Right hindlimb (tissue), 1 donor: ENCODE results near the gene ITGA11.

Source experiments
- DNase-seq: peaks from one replicate; pipeline ENCODE4 v3.0.0-alpha.2; 2018

Gene ITGA11

GRCh38 chr15:68256675-68257450 is 175.1 kb downstream of the ITGA11 start:
- DNase-seq: peak; percentile 83

GRCh38 chr15:68252925-68253534 is 178.9 kb downstream of the ITGA11 start:
- DNase-seq: peak; percentile 56

GRCh38 chr15:68249058-68249713 is 182.8 kb downstream of the ITGA11 start:
- DNase-seq: no peak
